ENCODE results near the gene IMPDH1. TPM values are rescaled to one million over a fixed set of nuclear protein-coding genes. Genes with fewer than 3 reads are reported as not detected.

The IMPDH1 gene
- total and polyA plus RNA-seq, 9 of the 15 experiments (the other 6 are each of a cell fraction or from before 2014, with no cell fraction given) = 0.80 to 118 (median 64.3) TPM

- peak; percentile 47 for ATAC-seq
- peak; percentile 41 for TF ChIP-seq E2F8 (IDR thresholded peaks at IDR 0.05; ENCODE audit: low read depth, partially characterized antibody)
- 0 out of 2 replicates have a peak, but pooled peaks have one; percentile 27 for TF ChIP-seq HBP1 (CRISPR knock-in tag; IDR thresholded peaks at IDR 0.05)
- TF ChIP-seq STAG1 (CRISPR knock-in tag; IDR thresholded peaks at IDR 0.05; ENCODE audit: borderline replicate concordance) = no peak
- peak; percentile 86 for TF ChIP-seq DPF2 (IDR thresholded peaks at IDR 0.05)
- TF ChIP-seq JUNB (CRISPR knock-in tag; conservative IDR thresholded peaks at IDR 0.05) = no peak
- no peak for TF ChIP-seq RAD51 (IDR thresholded peaks at IDR 0.05; ENCODE audit: borderline replicate concordance, low read depth)
- TF ChIP-seq ATF7 (IDR thresholded peaks at IDR 0.05) = peak; percentile 26; the same call in 1 of the 2 replicates
- TF ChIP-seq, protein P1, sequence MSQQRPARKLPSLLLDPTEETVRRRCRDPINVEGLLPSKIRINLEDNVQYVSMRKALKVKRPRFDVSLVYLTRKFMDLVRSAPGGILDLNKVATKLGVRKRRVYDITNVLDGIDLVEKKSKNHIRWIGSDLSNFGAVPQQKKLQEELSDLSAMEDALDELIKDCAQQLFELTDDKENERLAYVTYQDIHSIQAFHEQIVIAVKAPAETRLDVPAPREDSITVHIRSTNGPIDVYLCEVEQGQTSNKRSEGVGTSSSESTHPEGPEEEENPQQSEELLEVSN (IDR thresholded peaks at IDR 0.05; ENCODE audit: borderline replicate concordance in 1 of 2, extremely low read depth in 1 of 2, insufficient read depth in 1 of 2, insufficient read length in 1 of 2, low read depth in 1 of 2, low read length in 1 of 2, poor library complexity in 1 of 2, severe bottlenecking in 1 of 2) = no peak
- TF ChIP-seq KAT7 (CRISPR knock-in tag; IDR thresholded peaks at IDR 0.05; ENCODE audit: borderline replicate concordance) = no peak
- no peak for TF ChIP-seq EZH2 (IDR thresholded peaks at IDR 0.05; ENCODE audit: borderline replicate concordance, low read depth, low read length)
- TF ChIP-seq ELF4 (CRISPR knock-in tag; IDR thresholded peaks at IDR 0.05) = peak; percentile 67; the same call in 1 of the 2 replicates
- TF ChIP-seq ZNF316 (IDR thresholded peaks at IDR 0.05) = peak; percentile 96
- peak in 1 of 2 experiments; percentile 86; a peak in 2 of 4 replicates for TF ChIP-seq HDAC1 (IDR thresholded peaks at IDR 0.05)
- TF ChIP-seq RB1 (IDR thresholded peaks at IDR 0.05; ENCODE audit: low read depth) = no peak
- TF ChIP-seq HDAC6 (IDR thresholded peaks at IDR 0.05; ENCODE audit: low read depth, low read length) = no peak
- no peak for TF ChIP-seq ZNF785 (CRISPR knock-in tag; IDR thresholded peaks at IDR 0.05)
- no peak for TF ChIP-seq TCFL5 (CRISPR knock-in tag; conservative IDR thresholded peaks at IDR 0.05)
- TF ChIP-seq ZNF124 (CRISPR knock-in tag; IDR thresholded peaks at IDR 0.05) = no peak
- no peak for TF ChIP-seq ZNF436 (CRISPR knock-in tag; IDR thresholded peaks at IDR 0.05)
- TF ChIP-seq GATA2 (CRISPR knock-in tag; IDR thresholded peaks at IDR 0.05) = peak; percentile 79; the same call in 1 of the 2 replicates
These were observed 56.6 kb downstream of the IMPDH1 start for GRCh38 chr7:128353189-128353588.

More at GRCh38 chr7:128353189-128353588, 56.6 kb downstream of the IMPDH1 start:
- H3K4me3 ChIP-seq = no peak overlapping the region
- no peaks in the 10 kb centered on the region for H3K36me3 ChIP-seq (ENCODE audit: control insufficient read depth, insufficient read depth, low read length)
- ChIA-PET POLR2A (interaction anchor here (0.5 to 1.1 kb wide), 3 partner anchors 10 to 358 kb away, joined by 3 to 4 read pairs (median 3); partner anchors contain the start of gene RBM28), CTCF (ENCODE audit: low intra/inter-chr PET ratio) (no interaction called here)
- H3K4me2 ChIP-seq (ENCODE audit: insufficient read depth, low read length) = peak overlapping the region; percentile 49; the same call in 1 of the 2 replicates
- peak overlapping the region; percentile 26; the same call in 1 of the 2 replicates for H2AFZ ChIP-seq (ENCODE audit: low read depth, low read length)
- H3K79me2 ChIP-seq (ENCODE audit: control insufficient read depth, insufficient read depth, low read length) = no peaks in the 10 kb centered on the region
- intact Hi-C loops (cut with micrococcal nuclease) (no loop called here), in situ Hi-C loops (cut with MboI) (no loop called here)
- 0% methylated on average over 3 of the region's 3 CpGs for WGBS (ENCODE audit: insufficient coverage, low coverage, missing lambda C conversion rate)
- H3K27ac ChIP-seq (ENCODE audit: extremely low read depth, low read depth, low read length) = no peak overlapping the region
- no peak overlapping the region for H3K9ac ChIP-seq (ENCODE audit: insufficient read depth in 1 of 2, low read depth in 2 of 2, low read length in 2 of 2)
- peaks cover 7 to 32% of the 10 kb centered on the region in 2 experiments; a peak in 4 of 5 replicates for H3K27me3 ChIP-seq (ENCODE audit: control insufficient read depth in 2 of 2, insufficient read depth in 2 of 2, low read length in 2 of 2)
- no peaks in the 10 kb centered on the region for H4K20me1 ChIP-seq (replicated peaks; ENCODE audit: control insufficient read depth, insufficient read depth, low read length)
- no TSS peak for BruUV-seq (replicated peaks)
- FAIRE-seq (peak; percentile 82), DNase-seq (ENCODE audit: extremely low read depth in 1 of 4, low spot score in 3 of 4) (peak; percentile 68 to 75 (median 72))
- no peaks in the 10 kb centered on the region for H3K9me3 ChIP-seq (replicated peaks; ENCODE audit: control insufficient read depth, insufficient read depth, low read depth, low read length)
- H3K4me1 ChIP-seq (replicated peaks in 1 of 2; ENCODE audit: control insufficient read depth in 2 of 2, insufficient read depth in 2 of 2, low read length in 2 of 2) = peaks cover 12 to 20% of the 10 kb centered on the region in 2 experiments
- peaks cover 3% of the 10 kb centered on the region for H3K9me1 ChIP-seq (ENCODE audit: control insufficient read depth, insufficient read depth, low read length)
